Measurements from ENCODE around the gene RFLNA.

GRCh38 chr12:124352257-124352656 is 57.4 kb downstream of the RFLNA start:
- TF ChIP-seq CTCF (IDR thresholded peaks at IDR 0.05) (no peak), POLR2A (IDR thresholded peaks at IDR 0.05; ENCODE audit: low read depth) (no peak), POLR2AphosphoS5 (IDR thresholded peaks at IDR 0.05) (no peak), EP300 (IDR thresholded peaks at IDR 0.05) (no peak)

Data from esophagus muscularis mucosa (tissue), 4 donors.